NCI-H187 (cell line): Measurements from ENCODE around the gene KCNJ14.
A peak's percentile ranks its signal among the peaks of the same experiment; 100 is the strongest.

Source experiments
- DNase-seq, 2 experiments: peaks; one replicate each; lab custom pipeline; 2025; lab: John Stamatoyannopoulos, UW

KCNJ14 gene

DNA sequence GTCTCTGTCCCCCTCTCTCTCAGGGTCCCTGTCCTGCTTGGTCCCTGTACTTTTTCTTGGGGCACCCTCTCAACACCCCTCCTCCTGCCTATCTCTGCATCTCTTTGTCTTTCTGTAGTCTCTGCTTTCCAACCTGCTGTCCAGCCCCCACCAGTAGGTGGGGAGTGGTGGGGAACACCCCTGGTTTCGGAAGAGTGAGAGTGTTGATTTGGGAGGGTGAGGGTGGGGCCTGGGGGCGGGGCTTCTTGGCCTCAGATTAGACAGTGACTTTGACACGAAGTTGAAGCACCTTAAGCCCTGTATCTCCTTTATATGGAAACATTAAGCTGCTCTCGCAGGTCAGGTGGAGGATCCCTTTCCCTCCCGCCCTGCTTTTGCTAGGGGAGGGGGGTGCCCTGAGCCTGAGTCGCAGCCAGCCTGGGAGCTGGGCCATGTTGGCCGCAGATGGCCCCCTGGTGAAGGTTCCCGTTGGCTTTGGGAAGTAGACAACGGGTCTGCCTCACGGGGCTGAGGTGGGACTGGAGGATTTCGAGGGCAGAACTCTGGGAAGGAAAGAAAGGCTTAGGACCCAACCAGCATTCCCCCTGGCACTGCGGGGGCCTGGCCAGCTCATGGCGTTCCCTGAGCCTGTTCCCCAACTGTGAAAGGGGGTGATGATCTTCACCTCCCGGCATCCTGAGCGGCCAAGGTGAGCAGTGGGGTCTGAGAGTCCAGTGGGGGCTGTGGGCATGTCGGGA lies at the start of gene KCNJ14:
Gene KCNJ14, plus strand, starts transcription at position 404 of the 737 bp plus-strand sequence. CDS start 6,151 bp downstream, outside the sequence.
- no peak for DNase-seq

DNA sequence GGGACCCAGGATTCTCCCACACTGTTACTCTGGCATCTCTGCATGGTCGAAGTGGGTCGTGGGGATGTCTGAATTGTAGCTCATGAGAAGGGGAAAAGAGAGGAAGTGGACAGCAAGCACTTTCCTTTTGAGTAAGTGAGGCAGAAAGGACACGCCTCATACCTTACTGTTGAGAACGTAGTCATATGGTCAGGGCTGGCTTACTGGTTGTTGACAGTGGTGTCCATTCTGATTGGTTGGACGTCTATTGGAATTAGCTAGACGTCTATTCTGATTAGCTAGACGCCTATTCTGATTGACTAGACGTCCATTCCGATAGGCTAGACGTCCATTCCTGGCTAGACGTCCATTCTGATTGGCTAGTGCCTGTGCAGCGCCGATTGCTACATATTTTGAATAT lies 49.5 kb upstream of the KCNJ14 start:
- DNase-seq: no peak

DNA sequence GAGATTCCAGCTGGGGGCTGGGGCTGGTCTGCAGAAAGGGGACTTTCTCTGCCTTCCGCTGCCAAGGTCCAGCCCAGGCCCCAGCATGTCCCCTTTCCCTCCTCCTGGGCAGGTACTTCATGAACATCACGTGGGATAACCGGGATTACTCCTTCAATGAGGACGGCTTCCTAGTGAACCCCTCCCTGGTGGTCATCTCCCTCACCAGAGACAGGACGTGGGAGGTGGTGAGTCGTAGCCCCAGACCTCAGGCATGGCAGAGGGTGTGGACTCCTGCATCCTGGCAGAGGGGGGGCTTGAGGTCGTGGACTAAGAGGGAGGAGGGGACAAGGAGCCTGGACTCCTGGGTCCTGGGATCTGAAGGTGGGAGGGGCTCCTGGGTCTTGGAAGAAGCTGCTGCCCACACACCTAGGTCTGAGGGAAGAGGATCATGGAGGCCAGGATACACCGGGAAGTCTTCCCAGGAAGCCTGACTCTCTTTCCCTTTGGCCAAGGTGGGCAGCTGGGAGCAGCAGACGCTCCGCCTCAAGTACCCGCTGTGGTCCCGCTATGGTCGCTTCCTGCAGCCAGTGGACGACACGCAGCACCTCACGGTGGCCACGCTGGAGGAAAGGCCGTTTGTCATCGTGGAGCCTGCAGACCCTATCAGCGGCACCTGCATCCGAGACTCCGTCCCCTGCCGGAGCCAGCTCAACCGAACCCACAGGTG lies 41.3 kb upstream of the KCNJ14 start:
- DNase-seq: no peak

DNA sequence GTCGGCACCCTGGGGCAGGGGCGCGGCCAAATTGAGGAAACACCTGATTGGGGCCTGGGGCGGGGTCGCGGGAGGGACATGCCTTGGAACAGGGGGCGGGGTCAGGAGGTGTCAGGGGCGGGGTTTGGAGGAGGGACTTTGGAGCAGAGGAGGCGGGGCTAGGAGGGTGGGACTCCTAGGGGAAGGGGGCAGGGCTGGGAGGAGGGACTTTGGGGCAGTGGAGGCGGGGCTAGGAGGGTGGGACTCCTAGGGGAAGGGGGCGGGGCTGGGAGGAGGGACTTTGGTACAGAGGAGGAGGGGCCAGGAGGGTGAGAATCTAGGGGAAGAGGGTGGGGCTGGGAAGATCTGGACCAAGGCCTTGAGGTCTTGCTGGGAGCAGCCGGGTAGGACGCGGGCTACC lies 40.0 kb upstream of the KCNJ14 start:
- DNase-seq: peak in 1 of 2 experiments; percentile 42

DNA sequence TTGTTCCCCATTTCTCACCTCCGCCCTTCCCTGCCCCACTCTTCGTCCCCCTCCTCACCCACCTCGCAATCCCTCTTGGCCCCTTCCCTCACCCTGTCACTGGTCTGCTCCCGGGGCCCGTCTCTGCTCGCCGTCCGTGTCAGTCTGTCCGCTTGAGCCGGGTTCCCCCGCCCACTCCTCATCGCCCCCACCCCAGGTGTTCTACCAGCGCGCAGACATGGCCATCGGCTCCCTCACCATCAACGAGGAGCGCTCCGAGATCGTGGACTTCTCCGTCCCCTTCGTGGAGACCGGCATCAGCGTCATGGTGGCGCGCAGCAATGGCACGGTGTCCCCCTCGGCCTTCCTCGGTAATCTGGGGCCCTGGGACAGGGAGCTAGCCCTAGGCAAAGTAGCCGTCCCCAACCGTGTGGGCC lies 39.6 kb upstream of the KCNJ14 start:
- no peak for DNase-seq

DNA sequence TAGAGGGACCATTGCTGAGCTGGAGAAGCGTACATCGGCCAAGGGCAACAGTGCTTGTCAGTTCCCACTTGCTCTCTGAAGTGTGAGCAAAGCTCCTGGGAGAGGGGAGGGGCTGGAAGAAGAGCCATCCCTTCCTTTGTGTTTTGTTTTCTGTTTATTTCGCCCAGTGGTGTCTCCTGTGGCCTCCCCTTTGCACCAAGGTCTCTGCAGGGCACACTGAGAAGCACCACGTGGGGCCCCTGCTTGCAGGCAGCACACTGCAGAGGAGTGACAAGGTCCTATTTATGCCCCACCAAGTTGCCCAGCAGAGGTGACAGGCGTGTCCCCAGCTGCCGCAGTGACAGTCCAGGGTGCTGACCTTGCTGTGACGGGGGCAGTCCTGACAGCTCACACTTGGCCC lies 38.0 kb upstream of the KCNJ14 start:
- DNase-seq: no peak

DNA sequence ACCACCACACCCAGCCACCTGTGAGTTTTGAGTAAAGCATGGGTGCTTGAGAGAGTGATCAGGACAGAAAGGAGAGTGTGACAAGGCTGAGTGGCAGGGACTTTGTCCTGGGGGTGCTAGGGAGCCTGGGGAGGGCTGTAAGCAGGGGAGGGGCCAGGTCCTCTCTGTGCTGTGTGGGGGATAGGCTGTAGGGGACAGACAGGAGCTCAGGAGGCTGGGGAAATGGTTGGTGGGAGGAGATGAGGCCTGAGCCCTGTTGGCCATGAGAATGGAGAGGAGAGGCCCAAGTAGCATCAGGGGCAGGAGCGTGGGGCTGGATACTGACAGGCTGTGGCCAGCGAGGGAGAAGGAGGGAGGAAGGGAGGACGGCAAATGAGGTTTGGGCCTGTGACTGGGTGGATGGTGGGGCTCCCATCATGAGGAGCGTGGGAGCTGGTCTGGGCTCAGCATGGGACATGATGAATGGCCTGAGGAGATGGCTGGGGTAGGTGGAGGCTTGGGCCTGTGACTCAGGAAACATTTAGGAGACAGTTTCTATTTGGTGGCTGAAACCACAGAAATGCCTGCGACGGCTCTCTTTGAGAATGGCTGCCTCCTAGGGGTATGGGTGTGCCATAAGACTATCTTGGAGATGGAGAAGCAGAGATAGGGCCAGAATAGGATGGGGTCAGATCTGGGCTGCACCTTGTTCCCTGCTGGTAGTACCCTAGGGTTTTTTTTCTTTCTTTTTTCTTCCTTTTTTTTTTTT lies 36.9 kb upstream of the KCNJ14 start:
- DNase-seq: no peak

DNA sequence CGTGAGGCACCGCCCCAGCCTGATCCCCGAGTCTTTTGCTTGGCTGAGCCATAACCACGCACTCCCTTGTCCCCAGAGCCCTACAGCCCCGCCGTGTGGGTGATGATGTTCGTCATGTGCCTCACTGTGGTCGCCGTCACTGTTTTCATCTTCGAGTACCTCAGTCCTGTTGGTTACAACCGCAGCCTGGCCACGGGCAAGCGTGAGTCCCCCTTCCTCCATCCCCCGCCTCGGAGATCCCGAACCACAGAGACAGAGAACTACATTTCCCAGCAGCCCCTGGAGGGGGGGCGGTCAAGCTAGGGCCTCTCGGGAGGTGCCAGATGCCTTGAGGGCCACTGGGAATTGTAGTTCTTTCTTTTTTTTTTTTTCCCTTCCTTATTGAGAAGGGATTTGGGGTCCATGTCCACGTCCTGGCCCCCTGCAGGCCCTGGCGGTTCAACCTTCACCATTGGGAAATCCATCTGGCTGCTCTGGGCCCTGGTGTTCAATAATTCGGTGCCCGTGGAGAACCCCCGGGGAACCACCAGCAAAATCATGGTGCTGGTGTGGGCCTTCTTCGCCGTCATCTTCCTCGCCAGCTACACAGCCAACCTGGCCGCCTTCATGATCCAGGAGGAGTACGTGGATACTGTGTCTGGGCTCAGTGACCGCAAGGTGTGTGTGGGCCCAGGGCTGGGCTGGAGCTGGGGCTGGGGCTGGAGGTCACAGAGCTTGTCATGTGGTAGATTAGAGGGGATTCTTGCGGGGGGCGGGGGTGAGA lies 36.0 kb upstream of the KCNJ14 start:
- peak in 1 of 2 experiments; percentile 51 for DNase-seq

DNA sequence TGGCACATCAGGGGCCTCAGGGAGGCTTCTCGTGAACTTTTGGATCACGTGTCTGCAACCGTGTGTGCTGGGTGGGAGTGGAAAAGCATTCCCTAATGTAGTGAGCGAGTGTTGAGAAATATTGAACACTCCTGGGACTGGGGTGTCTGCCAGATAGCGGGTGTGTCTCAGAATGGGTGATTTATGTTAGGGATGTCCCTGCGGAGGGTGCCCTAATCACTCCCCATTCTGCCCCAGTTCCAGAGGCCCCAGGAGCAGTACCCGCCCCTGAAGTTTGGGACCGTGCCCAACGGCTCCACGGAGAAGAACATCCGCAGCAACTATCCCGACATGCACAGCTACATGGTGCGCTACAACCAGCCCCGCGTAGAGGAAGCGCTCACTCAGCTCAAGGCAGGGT lies 33.8 kb upstream of the KCNJ14 start:
- DNase-seq: no peak

DNA sequence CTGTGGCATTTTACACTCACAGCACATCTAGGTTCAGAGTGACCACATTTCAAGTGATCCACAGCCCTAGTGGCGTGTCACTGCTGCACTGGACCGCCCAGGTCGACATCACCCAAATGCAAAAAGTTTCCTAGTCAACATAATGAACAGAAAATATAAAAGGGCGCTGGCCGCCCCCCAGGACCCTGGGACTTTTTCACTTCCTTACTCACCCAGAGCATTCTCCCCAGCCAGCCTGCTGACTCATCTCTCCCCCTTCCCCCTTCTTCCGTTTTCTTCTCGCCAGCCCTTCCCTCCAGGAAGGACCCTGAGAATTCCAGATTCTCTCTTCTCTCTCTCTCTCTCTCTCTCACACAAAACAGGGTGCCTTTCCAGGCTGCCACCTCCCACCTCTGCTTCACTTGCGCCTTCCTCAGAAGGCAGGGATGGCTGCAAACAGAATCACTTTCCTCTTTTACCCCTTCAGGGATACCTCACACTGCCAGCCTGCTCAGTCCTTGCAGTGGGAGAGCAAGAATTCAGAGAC lies 30.6 kb upstream of the KCNJ14 start:
- no peak for DNase-seq

DNA sequence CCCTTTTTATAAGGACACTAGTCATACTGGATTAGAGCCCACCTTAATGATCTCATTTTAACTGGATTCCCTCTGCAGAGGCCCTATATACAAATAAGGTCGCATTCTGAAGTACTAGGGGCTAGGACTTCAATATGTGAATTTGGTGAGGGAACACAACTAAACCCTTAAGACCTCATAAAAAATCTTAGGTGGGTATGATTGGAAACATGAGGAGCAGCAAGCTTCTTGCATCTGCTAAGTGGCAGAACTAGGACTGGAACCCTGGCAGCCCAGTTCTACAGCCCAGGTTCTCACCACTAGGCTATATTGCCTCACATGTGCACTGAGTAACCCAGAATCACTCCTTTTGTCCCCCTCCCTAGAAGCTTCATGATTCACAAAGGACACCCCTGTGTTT lies 26.7 kb upstream of the KCNJ14 start:
- DNase-seq: no peak

DNA sequence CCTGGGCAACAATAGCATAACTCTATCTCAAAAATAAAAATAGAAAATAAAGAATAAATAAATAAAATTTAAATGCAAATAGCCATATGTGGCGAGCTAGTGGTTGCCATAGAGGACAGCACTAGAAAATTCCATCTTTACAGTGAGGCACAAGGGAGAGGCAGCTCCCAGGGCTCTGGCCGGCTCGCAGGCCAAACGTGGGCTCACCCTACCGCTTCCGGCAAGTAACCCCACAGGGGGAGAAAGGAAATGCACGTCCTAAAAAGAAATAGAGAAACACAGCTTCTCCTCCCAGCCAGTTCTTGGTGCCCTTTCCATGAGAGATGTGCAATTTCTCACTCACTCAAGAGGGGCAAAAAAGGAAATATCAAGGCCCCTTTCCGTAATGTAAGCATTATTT lies 22.0 kb upstream of the KCNJ14 start:
- DNase-seq: no peak

DNA sequence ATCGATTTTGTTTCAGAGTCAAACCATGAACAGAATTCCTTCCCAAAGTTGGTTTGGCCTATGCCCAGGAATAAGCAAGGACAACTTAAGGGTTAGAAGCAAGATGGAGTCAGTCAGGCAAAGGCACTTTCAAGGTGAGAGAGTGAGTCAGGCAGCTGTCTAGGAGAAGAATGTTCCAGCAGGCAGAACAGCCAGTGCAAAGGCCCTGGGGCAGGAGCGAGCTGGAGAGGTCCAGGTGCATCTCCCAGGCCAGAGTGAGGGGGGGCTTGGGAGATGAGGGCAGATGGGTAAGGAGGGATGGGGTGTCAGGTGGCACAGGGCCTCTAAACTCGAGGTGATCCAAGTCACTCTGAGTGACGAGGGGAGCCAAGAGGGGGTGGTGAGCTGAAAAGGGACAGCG lies 18.8 kb upstream of the KCNJ14 start:
- no peak for DNase-seq

DNA sequence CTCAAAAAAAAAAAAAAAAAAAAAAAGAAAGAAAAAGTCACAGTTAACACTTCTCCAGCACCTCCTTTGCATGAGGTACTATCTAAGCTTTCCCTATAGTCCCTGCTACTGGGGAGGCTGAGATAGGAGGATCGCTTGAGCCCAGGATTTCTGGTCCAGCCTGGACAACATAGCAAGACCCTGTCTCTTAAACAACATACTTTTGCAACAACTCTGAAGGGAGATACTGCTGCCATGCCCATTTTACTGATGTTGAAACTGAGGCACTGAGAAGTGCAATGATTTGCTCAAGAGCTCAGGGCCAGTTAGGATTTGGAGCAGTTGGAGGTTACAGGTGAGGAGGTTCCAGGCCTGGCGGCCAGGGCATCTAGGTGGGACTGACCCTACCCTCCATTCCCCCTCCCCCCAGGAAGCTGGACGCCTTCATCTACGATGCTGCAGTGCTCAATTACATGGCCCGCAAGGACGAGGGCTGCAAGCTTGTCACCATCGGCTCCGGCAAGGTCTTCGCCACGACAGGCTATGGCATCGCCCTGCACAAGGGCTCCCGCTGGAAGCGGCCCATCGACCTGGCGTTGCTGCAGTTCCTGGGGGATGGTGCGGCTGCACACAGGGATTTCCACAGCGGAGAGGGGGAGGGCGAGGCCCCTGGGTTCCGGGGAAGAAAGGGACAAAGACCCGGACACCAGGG lies 13.9 kb upstream of the KCNJ14 start:
- DNase-seq: no peak

DNA sequence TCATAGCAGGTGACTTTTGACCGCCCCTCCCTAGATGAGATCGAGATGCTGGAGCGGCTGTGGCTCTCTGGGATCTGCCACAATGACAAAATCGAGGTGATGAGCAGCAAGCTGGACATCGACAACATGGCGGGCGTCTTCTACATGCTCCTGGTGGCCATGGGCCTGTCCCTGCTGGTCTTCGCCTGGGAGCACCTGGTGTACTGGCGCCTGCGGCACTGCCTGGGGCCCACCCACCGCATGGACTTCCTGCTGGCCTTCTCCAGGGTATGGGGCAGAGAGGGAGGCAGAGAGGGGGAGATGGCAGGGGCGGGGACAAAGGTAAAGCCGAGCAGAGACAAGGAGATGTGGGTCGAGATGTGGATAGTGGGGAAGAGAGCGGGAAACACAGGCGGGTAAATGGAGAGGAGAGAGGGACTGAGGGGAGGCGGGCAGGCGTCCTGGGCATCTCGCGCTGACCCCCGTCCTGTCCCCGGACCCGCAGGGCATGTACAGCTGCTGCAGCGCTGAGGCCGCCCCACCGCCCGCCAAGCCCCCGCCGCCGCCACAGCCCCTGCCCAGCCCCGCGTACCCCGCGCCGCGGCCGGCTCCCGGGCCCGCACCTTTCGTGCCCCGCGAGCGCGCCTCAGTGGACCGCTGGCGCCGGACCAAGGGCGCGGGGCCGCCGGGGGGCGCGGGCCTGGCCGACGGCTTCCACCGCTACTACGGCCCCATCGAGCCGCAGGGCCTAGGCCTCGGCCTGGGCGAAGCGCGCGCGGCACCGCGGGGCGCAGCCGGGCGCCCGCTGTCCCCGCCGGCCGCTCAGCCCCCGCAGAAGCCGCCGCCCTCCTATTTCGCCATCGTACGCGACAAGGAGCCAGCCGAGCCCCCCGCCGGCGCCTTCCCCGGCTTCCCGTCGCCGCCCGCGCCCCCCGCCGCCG lies 13.0 kb upstream of the KCNJ14 start:
- no peak for DNase-seq

DNA sequence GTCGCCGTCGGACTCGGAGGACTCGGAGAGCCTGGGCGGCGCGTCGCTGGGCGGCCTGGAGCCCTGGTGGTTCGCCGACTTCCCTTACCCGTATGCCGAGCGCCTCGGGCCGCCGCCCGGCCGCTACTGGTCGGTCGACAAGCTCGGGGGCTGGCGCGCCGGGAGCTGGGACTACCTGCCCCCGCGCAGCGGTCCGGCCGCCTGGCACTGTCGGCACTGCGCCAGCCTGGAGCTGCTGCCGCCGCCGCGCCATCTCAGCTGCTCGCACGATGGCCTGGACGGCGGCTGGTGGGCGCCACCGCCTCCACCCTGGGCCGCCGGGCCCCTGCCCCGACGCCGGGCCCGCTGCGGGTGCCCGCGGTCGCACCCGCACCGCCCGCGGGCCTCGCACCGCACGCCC lies 12.1 kb upstream of the KCNJ14 start:
- DNase-seq: no peak

DNA sequence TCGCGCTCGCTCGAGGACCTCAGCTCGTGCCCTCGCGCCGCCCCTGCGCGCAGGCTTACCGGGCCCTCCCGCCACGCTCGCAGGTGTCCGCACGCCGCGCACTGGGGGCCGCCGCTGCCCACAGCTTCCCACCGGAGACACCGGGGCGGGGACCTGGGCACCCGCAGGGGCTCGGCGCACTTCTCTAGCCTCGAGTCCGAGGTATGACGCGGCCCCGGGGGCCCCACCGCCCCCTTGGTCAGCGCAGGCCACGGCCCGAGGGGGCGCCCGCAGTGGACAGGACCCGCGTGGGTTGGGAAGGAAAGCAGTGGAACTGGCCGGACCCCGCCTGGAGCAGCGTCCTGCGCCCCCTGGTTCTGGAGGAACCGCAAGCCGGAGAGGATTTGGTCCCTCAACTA lies 11.6 kb upstream of the KCNJ14 start:
- no peak for DNase-seq

DNA sequence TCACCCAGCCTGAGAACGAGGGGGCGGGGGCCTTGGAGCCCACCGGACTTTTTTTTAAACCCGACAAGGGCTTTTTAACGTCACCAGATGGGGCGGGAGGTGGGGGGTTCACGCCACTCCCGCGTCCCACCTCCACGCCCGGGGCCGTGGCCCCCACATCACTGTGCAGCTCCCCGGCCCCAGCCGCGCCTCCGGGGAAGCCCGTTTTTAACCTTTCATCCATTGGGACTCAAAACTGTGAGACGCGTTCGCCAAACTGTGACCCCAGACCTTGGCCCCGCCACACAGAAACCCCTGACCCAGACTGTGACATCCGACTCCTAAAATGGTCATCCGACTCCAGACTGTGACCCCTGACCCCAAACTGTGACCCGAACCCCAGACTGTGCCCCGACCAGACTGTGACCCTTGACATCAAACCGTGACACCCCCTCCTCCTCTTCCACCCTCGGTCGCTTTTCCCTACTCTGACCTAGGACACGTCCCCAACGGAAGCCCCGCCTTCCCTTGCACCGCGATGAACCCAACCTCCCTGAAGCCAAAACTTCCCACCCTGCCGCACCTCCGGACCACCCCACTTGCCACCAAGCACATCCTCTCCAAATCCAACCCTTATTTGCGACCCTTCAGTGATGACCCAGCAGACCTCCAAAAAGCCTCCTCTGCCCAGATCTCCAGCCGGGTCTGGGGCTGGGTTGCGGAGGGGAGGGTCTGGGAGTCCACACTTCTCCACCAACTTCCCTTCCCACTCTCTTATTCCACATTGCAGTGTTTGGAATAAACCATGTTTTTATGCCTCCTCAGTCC lies 11.0 kb upstream of the KCNJ14 start:
- DNase-seq: no peak

DNA sequence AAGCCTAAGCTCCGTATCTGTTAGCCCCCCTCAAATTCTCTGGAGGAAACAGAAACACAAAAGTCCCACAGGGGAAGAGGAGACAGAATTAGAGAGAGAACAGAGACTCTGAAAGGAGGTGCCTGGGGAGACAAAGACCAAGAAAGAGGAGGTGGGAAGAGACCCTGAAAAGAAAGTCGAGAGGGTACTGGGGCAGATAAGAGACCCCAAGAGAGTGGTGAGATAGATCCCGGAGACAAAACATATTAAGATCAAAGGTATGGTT lies 10.5 kb upstream of the KCNJ14 start:
- DNase-seq: peak in 1 of 2 experiments; percentile 58

DNA sequence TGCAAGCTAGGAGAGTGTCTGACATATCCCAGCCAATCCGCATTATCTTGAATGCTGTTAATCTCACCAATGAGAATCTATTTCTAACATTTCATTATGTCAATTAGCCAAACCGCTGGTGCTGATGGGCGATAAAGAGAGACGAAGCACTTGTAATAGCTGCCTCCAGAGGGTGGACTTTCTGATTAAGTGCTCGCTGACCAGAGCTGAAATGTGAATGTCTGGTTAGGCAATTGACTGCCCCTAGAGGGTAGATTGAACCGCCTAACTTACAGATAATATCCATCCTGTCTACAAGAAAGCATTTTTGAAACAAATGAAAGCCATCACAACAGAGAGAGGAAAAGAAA lies 10.1 kb upstream of the KCNJ14 start:
- peak; percentile 26 to 86 for DNase-seq
